Measurements from ENCODE around the gene EPHA10. TPM values are rescaled to one million over a fixed set of nuclear protein-coding genes. Genes with fewer than 3 reads are reported as not detected.

The EPHA10 gene
- total RNA-seq (2014; rRNA removed; shearing (Covaris generic)) (not detected in 2 replicates), polyA plus RNA-seq (2016; fragmentation: Nextera tagmentation; extraction: Ambion mirVana) (not detected in 2 replicates)

DNA sequence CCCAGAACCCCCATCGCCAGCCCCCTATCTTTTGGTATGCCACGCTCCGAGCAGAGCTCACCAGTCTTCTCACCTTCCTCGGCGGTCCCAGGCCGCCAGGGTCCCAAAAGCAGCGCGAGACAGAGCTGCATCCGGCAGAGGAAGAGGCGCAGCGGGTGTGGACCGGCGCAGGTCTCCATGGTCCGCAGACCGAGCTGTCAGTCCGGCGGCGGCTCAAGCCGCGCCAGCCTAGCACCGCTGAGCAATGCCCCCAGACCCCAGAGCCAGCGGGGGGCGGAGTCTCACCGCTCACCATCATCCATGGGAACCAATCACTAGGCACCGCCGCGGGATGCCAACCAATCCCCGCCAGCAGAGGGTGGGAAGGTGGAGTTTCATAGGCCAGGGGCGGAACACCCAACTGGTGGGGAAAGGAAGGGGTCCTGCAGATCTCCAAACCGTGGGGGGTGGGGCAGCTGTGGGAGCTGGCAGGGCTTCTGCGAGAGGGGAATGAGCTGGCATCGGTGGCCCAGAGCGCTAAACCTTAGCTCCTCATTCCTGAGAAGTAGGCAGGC is at the start of gene EPHA10:
EPHA10 (minus strand) TSS at position 233 of the 554 bp plus-strand sequence; CDS start at position 179, 54 bp downstream.
- H2AFZ ChIP-seq, result no peak within 1 kb of the TSS
- no peaks in the 10 kb centered on the region for H3K9me3 ChIP-seq (ENCODE audit: low read depth)
- no peak within 1 kb of the TSS for H3K4me2 ChIP-seq (ENCODE audit: unreplicated experiment)
- no peaks in the 10 kb centered on the region for H3K9me2 ChIP-seq (ENCODE audit: insufficient read depth)
- 7 to 9% methylated on average over 29 to 33 of the region's 33 CpGs for WGBS, 2 experiments (ENCODE audit: low coverage in 1 of 2, low lambda C conversion rate in 2 of 2, missing lambda C conversion rate in 2 of 2)
- no peak within 1 kb of the TSS for H3K27ac ChIP-seq
- no peaks in the 10 kb centered on the region for H3K4me1 ChIP-seq (ENCODE audit: insufficient read depth)
- in situ Hi-C loops (cut with MboI), result no loop called here
- H3F3A ChIP-seq (ENCODE audit: insufficient read depth), result no peaks in the 10 kb centered on the region
- H3K36me3 ChIP-seq (ENCODE audit: low read depth), result no peaks in the 10 kb centered on the region
- no peak within 1 kb of the TSS for H3K9ac ChIP-seq
- H4K20me1 ChIP-seq (ENCODE audit: insufficient read depth), result no peaks in the 10 kb centered on the region
- no peak for DNase-seq
- H3K4me3 ChIP-seq, result no peak within 1 kb of the TSS
- TF ChIP-seq EZH2phosphoT487 (IDR thresholded peaks at IDR 0.05; ENCODE audit: insufficient read depth, low read depth) (no peak), EZH2 (IDR thresholded peaks at IDR 0.05; ENCODE audit: insufficient read depth, poor library complexity, severe bottlenecking) (no peak)
- H3K27me3 ChIP-seq (replicated peaks; ENCODE audit: insufficient read depth), result peaks cover 46% of the 10 kb centered on the region
- H3K79me2 ChIP-seq (ENCODE audit: insufficient read depth), result no peaks in the 10 kb centered on the region

DNA sequence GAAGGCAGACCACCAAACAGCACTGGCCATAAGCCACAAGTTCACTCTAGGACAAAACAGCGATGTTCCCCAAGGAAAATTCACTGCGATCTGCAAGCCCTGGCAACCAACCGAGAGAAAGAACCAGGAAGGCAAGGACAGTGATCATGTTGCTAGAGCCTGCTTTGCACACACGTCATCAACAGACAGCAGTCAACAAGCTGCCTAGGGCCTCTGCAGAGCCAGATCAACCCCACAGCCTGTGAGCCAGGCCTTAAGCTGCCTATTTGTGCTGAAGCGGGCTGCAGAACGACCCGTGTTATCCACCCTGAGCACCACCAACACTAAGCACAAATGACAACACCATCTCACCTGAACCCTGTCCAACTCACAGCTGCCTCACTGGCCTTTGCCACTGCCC is 49.3 kb upstream of the EPHA10 start:
- Histone ChIP-seq H3K36me3 (ENCODE audit: low read depth) (peaks cover 15% of the 10 kb centered on the region), H2AFZ (no peak overlapping the region), H4K20me1 (ENCODE audit: insufficient read depth) (no peaks in the 10 kb centered on the region), H3K79me2 (ENCODE audit: insufficient read depth) (peaks cover 61% of the 10 kb centered on the region), H3K4me3 (no peak overlapping the region), H3K27me3 (replicated peaks; ENCODE audit: insufficient read depth) (no peaks in the 10 kb centered on the region), H3K4me2 (ENCODE audit: unreplicated experiment) (no peak overlapping the region), H3K9ac (peak overlapping the region; percentile 5; the same call in 1 of the 2 replicates), H3F3A (ENCODE audit: insufficient read depth) (peaks cover 26% of the 10 kb centered on the region), H3K27ac (peak overlapping the region; percentile 27; the same call in 1 of the 2 replicates), H3K4me1 (ENCODE audit: insufficient read depth) (peaks cover 15% of the 10 kb centered on the region), H3K9me3 (ENCODE audit: low read depth) (no peaks in the 10 kb centered on the region), H3K9me2 (ENCODE audit: insufficient read depth) (no peaks in the 10 kb centered on the region)
- DNase-seq, result peak; percentile 42
- TF ChIP-seq EZH2phosphoT487 (IDR thresholded peaks at IDR 0.05; ENCODE audit: insufficient read depth, low read depth) (no peak), EZH2 (IDR thresholded peaks at IDR 0.05; ENCODE audit: insufficient read depth, poor library complexity, severe bottlenecking) (no peak)
- in situ Hi-C loops (cut with MboI), result no loop called here
- WGBS, 2 experiments (ENCODE audit: low coverage in 1 of 2, low lambda C conversion rate in 2 of 2, missing lambda C conversion rate in 2 of 2), result 22 to 23% methylated on average over 7 of the region's 7 CpGs

DNA sequence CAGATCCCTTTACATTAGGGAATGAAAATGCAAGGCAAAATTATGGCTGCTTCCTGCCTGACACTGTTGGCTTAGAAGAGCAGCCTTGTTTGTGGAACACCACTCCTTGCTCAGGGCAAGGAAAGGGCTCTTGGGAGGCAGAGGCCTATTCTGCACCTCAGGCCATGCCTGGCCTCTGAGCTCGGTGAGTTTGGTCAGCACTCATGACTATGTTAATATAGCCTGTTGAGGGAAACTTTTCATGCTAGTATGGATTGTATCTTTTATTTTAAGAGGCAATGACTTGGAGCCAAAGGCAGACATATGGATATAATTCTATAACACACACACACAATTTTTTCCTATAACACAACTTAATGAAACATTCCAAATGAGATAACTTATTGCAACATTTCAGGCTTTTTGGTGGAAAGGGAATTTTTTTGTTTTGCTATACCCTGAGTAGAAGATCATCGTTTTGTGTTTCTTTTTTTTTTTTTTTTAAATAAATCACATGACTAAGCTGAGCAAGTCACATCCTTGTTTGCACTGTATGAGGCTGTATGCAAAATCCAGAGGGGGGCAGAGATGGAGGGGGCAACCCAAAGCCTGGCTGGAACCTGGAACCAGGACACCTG is 48.7 kb upstream of the EPHA10 start:
- Histone ChIP-seq H3K9ac (no peak overlapping the region; the same call in 1 of the 2 replicates), H3K4me1 (ENCODE audit: insufficient read depth) (peaks cover 19% of the 10 kb centered on the region), H3K27me3 (replicated peaks; ENCODE audit: insufficient read depth) (no peaks in the 10 kb centered on the region), H2AFZ (no peak overlapping the region), H4K20me1 (ENCODE audit: insufficient read depth) (no peaks in the 10 kb centered on the region), H3F3A (ENCODE audit: insufficient read depth) (peaks cover 31% of the 10 kb centered on the region), H3K36me3 (ENCODE audit: low read depth) (peaks cover 11% of the 10 kb centered on the region; the same call in 1 of the 2 replicates), H3K4me2 (ENCODE audit: unreplicated experiment) (no peak overlapping the region), H3K27ac (peak overlapping the region; percentile 27; the same call in 1 of the 2 replicates), H3K9me2 (ENCODE audit: insufficient read depth) (no peaks in the 10 kb centered on the region), H3K9me3 (ENCODE audit: low read depth) (no peaks in the 10 kb centered on the region), H3K4me3 (no peak overlapping the region), H3K79me2 (ENCODE audit: insufficient read depth) (peaks cover 67% of the 10 kb centered on the region)
- 36 to 38% methylated on average over 2 of the region's 2 CpGs for WGBS, 2 experiments (ENCODE audit: low coverage in 1 of 2, low lambda C conversion rate in 2 of 2, missing lambda C conversion rate in 2 of 2)
- DNase-seq, result no peak
- TF ChIP-seq EZH2phosphoT487 (IDR thresholded peaks at IDR 0.05; ENCODE audit: insufficient read depth, low read depth) (no peak), EZH2 (IDR thresholded peaks at IDR 0.05; ENCODE audit: insufficient read depth, poor library complexity, severe bottlenecking) (no peak)
- in situ Hi-C loops (cut with MboI), result no loop called here

DNA sequence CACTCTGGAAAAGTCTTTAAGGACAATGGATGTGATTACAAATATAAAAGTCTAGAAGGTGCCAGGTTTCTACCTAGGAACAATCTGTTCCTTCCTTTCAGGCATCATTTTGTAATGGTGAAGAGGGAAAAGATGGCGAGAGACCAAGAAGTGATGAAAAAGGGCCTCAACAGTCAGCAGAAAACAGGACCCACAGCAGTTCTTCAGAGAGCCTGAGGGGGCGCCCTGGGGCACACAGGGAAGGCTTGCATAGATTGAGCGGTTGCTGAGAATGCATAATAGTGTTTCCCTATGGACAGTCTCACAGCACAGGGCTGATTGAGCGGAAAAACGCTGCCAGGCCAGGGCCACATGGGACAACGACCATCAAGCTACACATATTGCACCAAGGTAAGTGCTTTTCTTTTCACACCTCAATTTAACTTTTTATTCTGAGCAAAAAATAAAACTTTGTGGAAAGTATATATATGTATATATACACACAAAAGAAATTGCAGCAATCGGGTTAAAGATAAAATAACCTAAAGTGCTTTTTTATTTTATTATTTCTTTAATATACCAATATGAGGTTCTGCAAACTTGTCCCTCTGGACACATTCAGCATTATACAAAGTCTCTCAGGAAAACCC is 46.2 kb upstream of the EPHA10 start:
- peaks cover 76% of the 10 kb centered on the region for H3K79me2 ChIP-seq (ENCODE audit: insufficient read depth)
- no peaks in the 10 kb centered on the region for H4K20me1 ChIP-seq (ENCODE audit: insufficient read depth)
- in situ Hi-C loops (cut with MboI), result no loop called here
- H3K9ac ChIP-seq, result no peak overlapping the region
- H3F3A ChIP-seq (ENCODE audit: insufficient read depth), result peaks cover 31% of the 10 kb centered on the region
- no peak for TF ChIP-seq EZH2 (IDR thresholded peaks at IDR 0.05; ENCODE audit: insufficient read depth, poor library complexity, severe bottlenecking)
- no peak for TF ChIP-seq EZH2phosphoT487 (IDR thresholded peaks at IDR 0.05; ENCODE audit: insufficient read depth, low read depth)
- no peaks in the 10 kb centered on the region for H3K9me2 ChIP-seq (ENCODE audit: insufficient read depth)
- peak overlapping the region; percentile 80 for H3K27ac ChIP-seq
- H3K36me3 ChIP-seq (ENCODE audit: low read depth), result peaks cover 6% of the 10 kb centered on the region
- DNase-seq, result peak; percentile 90
- no peaks in the 10 kb centered on the region for H3K9me3 ChIP-seq (ENCODE audit: low read depth)
- 58 to 64% methylated on average over 7 of the region's 7 CpGs for WGBS, 2 experiments (ENCODE audit: low coverage in 1 of 2, low lambda C conversion rate in 2 of 2, missing lambda C conversion rate in 2 of 2)
- no peak overlapping the region for H3K4me2 ChIP-seq (ENCODE audit: unreplicated experiment)
- no peak overlapping the region for H2AFZ ChIP-seq
- H3K27me3 ChIP-seq (replicated peaks; ENCODE audit: insufficient read depth), result no peaks in the 10 kb centered on the region
- no peak overlapping the region for H3K4me3 ChIP-seq
- peaks cover 26% of the 10 kb centered on the region for H3K4me1 ChIP-seq (ENCODE audit: insufficient read depth)
